ENCODE results near the gene ATP8B3.

- no peak for TF ChIP-seq CTCF (IDR thresholded peaks at IDR 0.05)
- no peak for TF ChIP-seq NFE2L2 (conservative IDR thresholded peaks at IDR 0.05; ENCODE audit: low read length)
- TF ChIP-seq ESRRA (IDR thresholded peaks at IDR 0.05; ENCODE audit: borderline replicate concordance, low read length), result no peak
Measured at GRCh38 chr19:1739960-1740629, 72.0 kb downstream of the ATP8B3 start.
